Measurements from ENCODE around the gene ASB11.

DNA sequence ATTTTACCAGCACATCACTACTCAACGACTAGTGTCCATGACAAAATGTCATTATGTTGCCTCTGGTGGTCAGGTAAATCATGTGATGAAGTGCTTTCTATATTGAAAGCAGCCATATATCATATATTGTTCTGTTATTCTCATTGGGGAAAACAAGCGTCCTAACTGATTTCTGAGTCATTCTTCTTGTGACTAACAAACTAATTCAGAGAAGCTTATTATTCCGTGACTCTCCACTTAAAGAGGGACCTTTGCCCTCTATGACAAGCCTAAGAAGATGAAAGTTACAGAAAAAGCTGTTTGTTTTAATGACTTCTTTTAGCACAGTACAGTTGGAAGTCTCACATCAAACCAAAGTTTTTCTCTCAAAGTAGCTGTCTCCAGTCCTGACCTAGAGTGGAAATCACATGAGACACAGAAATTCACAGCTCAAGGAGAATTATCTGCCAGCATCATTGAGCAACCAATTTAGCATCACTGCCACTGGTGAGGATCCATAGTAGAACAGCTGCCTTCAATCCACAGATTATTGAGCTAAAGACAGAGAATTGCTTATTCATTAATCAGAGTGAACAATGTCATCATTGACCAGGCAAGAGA lies 81.9 kb downstream of the ASB11 start:
- TF ChIP-seq, protein P1, sequence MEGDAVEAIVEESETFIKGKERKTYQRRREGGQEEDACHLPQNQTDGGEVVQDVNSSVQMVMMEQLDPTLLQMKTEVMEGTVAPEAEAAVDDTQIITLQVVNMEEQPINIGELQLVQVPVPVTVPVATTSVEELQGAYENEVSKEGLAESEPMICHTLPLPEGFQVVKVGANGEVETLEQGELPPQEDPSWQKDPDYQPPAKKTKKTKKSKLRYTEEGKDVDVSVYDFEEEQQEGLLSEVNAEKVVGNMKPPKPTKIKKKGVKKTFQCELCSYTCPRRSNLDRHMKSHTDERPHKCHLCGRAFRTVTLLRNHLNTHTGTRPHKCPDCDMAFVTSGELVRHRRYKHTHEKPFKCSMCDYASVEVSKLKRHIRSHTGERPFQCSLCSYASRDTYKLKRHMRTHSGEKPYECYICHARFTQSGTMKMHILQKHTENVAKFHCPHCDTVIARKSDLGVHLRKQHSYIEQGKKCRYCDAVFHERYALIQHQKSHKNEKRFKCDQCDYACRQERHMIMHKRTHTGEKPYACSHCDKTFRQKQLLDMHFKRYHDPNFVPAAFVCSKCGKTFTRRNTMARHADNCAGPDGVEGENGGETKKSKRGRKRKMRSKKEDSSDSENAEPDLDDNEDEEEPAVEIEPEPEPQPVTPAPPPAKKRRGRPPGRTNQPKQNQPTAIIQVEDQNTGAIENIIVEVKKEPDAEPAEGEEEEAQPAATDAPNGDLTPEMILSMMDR (optimal IDR thresholded peaks at IDR 0.05 in 1 of 3, IDR thresholded peaks at IDR 0.05 in 1 of 3, conservative IDR thresholded peaks at IDR 0.05 in 1 of 3; ENCODE audit: extremely low read depth in 1 of 3, insufficient read depth in 2 of 3, low read length in 3 of 3): no peak
- TF ChIP-seq EZH2 (IDR thresholded peaks at IDR 0.05; ENCODE audit: low read length): no peak
